Ishikawa (cell line): ENCODE results near the gene ARL13A.

Experiments used
- CEBPB ChIP-seq: IDR thresholded peaks from 2 replicates; pipeline ENCODE4 v1.6.1; 2012
- CREB1 ChIP-seq: IDR thresholded peaks from 2 replicates; pipeline ENCODE4 v1.6.1; 2012; ENCODE audit warnings: low read depth
- EGR1 ChIP-seq: IDR thresholded peaks from 2 replicates; pipeline ENCODE4 v1.6.1; 2012
- EP300 ChIP-seq: IDR thresholded peaks from 2 replicates; pipeline ENCODE4 v1.6.1; 2012; ENCODE audit warnings: borderline replicate concordance
- FOXM1 ChIP-seq: IDR thresholded peaks from 2 replicates; pipeline ENCODE4 v1.6.1; 2012; ENCODE audit warnings: low read depth, borderline replicate concordance
- NFIC ChIP-seq: IDR thresholded peaks from 2 replicates; pipeline ENCODE4 v1.6.1; 2012
- RAD21 ChIP-seq: IDR thresholded peaks from 2 replicates; pipeline ENCODE4 v1.6.1; 2012; ENCODE audit warnings: low read depth
- TAF1 ChIP-seq: IDR thresholded peaks from 2 replicates; pipeline ENCODE4 v1.6.1; 2012; ENCODE audit warnings: low read depth, mild to moderate bottlenecking
- TCF12 ChIP-seq: IDR thresholded peaks from 2 replicates; pipeline ENCODE4 v1.6.1; 2012; ENCODE audit warnings: low read depth
- TEAD4 ChIP-seq: IDR thresholded peaks from 2 replicates; pipeline ENCODE4 v1.6.1; 2012
- YY1 ChIP-seq: IDR thresholded peaks from 2 replicates; pipeline ENCODE4 v1.6.1; 2012; ENCODE audit warnings: low read depth
- ZBTB7A ChIP-seq: IDR thresholded peaks from 2 replicates; pipeline ENCODE4 v1.6.1; 2012; ENCODE audit warnings: low read depth
- TF ChIP-seq, protein P1 (sequence below): IDR thresholded peaks from 2 replicates; pipeline ENCODE4 v1.6.1; 2012
- TF ChIP-seq, protein P2 (sequence below): IDR thresholded peaks from 2 replicates; pipeline ENCODE4 v1.6.1; 2012; ENCODE audit warnings: low read depth, mild to moderate bottlenecking
- TF ChIP-seq, protein P3 (sequence below): IDR thresholded peaks from 2 replicates; pipeline ENCODE4 v1.6.1; 2012

Gene ARL13A

DNA sequence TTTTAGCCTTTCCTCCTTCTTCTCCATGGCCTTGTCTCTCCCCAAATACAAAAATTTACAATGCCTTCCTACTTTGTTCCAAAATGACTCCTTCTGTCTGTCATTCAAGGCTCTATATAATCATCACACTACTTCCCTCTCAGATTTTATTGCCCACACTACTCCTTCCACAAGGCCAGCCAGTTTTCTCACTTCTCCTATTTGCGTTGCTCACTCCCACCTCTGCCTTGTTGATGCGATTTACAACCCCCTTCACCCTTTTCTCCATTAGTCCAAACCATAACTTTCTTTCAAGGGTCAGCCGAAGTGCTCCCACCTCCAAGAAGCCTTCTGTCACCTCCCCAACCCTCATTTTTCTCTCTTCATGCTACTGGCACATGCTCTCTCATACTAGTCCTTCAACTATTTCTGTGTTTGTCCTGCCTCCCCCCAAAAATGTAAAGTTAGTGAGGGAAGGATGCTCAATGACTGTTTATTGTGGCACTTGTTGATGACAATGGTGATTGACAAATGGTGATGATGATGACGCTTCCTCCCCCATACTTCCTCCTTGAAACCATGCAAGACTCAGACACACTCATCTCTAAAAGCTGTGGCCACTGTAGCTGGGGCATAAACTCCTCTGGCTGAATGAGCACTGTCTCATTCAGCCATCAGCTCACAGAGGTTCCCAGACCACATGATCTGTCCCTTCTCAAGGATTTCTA lies 38.1 kb upstream of the ARL13A start:
- TF ChIP-seq NFIC (no peak), CREB1 (no peak), TAF1 (no peak), FOXM1 (no peak), TEAD4 (no peak), ZBTB7A (no peak)
- TF ChIP-seq, protein P1, sequence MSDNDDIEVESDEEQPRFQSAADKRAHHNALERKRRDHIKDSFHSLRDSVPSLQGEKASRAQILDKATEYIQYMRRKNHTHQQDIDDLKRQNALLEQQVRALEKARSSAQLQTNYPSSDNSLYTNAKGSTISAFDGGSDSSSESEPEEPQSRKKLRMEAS, result no peak
- TF ChIP-seq, protein P2, sequence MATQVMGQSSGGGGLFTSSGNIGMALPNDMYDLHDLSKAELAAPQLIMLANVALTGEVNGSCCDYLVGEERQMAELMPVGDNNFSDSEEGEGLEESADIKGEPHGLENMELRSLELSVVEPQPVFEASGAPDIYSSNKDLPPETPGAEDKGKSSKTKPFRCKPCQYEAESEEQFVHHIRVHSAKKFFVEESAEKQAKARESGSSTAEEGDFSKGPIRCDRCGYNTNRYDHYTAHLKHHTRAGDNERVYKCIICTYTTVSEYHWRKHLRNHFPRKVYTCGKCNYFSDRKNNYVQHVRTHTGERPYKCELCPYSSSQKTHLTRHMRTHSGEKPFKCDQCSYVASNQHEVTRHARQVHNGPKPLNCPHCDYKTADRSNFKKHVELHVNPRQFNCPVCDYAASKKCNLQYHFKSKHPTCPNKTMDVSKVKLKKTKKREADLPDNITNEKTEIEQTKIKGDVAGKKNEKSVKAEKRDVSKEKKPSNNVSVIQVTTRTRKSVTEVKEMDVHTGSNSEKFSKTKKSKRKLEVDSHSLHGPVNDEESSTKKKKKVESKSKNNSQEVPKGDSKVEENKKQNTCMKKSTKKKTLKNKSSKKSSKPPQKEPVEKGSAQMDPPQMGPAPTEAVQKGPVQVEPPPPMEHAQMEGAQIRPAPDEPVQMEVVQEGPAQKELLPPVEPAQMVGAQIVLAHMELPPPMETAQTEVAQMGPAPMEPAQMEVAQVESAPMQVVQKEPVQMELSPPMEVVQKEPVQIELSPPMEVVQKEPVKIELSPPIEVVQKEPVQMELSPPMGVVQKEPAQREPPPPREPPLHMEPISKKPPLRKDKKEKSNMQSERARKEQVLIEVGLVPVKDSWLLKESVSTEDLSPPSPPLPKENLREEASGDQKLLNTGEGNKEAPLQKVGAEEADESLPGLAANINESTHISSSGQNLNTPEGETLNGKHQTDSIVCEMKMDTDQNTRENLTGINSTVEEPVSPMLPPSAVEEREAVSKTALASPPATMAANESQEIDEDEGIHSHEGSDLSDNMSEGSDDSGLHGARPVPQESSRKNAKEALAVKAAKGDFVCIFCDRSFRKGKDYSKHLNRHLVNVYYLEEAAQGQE, result no peak

DNA sequence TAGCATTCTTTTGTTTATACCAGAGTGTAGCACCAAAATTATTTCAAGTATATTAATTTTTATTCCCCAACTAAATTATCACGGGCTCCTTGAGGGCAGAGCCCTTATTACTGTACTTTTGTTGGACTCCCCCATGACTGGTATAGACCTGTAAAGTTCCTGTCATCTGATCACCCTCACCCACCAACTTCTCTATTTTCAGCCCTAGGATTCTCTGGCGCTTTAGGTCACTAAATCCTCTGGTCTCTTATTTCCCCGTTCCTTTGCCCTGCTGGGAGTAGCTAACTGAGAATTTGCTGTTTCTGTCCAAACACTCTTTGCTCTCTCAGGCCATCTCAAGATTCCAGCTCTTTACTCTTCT lies 37.6 kb upstream of the ARL13A start:
- TF ChIP-seq EP300, result no peak
- no peak for TF ChIP-seq FOXM1
- TF ChIP-seq ZBTB7A, result no peak
- TF ChIP-seq CREB1, result no peak
- no peak for TF ChIP-seq NFIC
- no peak for TF ChIP-seq TAF1
- no peak for TF ChIP-seq RAD21
- TF ChIP-seq EGR1, result no peak
- TF ChIP-seq TCF12, result no peak
- no peak for TF ChIP-seq TEAD4
- TF ChIP-seq, protein P1, result no peak
- TF ChIP-seq, protein P3, sequence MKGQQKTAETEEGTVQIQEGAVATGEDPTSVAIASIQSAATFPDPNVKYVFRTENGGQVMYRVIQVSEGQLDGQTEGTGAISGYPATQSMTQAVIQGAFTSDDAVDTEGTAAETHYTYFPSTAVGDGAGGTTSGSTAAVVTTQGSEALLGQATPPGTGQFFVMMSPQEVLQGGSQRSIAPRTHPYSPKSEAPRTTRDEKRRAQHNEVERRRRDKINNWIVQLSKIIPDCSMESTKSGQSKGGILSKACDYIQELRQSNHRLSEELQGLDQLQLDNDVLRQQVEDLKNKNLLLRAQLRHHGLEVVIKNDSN, result no peak
- no peak for TF ChIP-seq CEBPB
- TF ChIP-seq YY1, result no peak
- TF ChIP-seq, protein P2, result no peak

DNA sequence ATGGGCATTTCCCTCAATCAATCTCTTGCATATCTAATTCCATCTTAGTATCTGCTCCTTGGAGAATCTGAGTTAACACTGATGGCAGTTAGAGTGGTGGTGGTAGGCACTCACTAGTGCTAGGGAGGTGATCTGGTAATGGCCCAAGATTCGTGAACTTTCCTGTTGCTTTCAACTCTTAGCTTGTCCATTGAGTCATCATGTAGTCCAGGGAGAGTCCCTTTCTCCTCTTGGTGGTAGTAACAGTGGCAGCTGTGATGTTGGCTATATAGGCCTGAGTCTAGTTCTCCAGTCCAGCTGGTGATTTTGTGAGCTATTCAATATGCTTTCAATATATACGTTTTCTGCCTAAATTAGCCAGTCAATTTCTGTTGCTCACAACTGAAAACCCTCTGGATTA lies 33.7 kb upstream of the ARL13A start:
- TF ChIP-seq, protein P3, result no peak
- no peak for TF ChIP-seq FOXM1
- TF ChIP-seq EP300, result no peak
- no peak for TF ChIP-seq CEBPB
- no peak for TF ChIP-seq CREB1
- TF ChIP-seq TAF1, result no peak
- no peak for TF ChIP-seq YY1
- TF ChIP-seq, protein P2, result no peak
- TF ChIP-seq EGR1, result no peak
- no peak for TF ChIP-seq TCF12
- TF ChIP-seq NFIC, result no peak
- TF ChIP-seq TEAD4, result no peak
- no peak for TF ChIP-seq ZBTB7A

DNA sequence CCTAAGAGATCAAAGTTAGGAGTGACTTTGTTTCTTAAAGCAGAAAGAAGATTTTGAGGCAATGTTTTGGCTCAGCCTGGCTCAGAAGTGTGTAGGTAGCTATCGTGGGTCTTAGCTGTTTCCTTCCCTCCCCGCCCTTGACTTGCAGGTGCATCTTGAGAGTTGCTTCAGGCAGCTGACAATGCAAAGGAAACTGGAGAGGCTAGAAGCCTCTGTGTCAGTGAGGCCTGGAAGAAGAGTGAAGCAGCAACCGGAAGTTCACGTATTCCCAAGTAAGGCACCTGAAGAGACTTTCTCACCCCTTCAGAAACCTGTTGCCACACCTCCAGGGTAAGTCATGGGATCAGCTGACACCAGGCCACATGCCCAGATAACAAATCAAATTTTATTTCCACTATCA lies 30.2 kb upstream of the ARL13A start:
- no peak for TF ChIP-seq NFIC
- TF ChIP-seq FOXM1, result no peak
- TF ChIP-seq, protein P3, result no peak
- TF ChIP-seq CEBPB, result no peak
- no peak for TF ChIP-seq YY1
- TF ChIP-seq RAD21, result no peak
- no peak for TF ChIP-seq ZBTB7A
- TF ChIP-seq, protein P1, result no peak
- TF ChIP-seq EGR1, result no peak
- TF ChIP-seq TCF12, result no peak
- TF ChIP-seq EP300, result no peak
- TF ChIP-seq TEAD4, result no peak
